K562 (cell line): Measurements from ENCODE around the gene PRKAG1. TPM values are rescaled to one million over a fixed set of nuclear protein-coding genes. Genes with fewer than 3 reads are reported as not detected.

Experiments
- ATAC-seq: fragments of 200-7000 bp; cut with Tn5 transposase; 3 replicates; pipeline ENCODE4 v1.9.1; 2020; ENCODE audit warnings: moderate library complexity
- BruUV-seq: library from RNA; stranded (reverse); fragments of 400-500 nt; replicated peaks from 2 replicates; lab custom pipeline; 2021; lab: Mats Ljungman, UMichigan
- CTCF ChIA-PET: fragments of 300-600 bp; formaldehyde crosslinking; extraction: SDS; loops from one replicate; lab custom pipeline; 2021; ENCODE audit warnings: low intra/inter-chr PET ratio; lab: Yijun Ruan, JAX
- POLR2A ChIA-PET: fragments of 300-600, 350-650 bp; sonication (Branson Sonifier 250); formaldehyde crosslinking; extraction: SDS; loops from one replicate; lab custom pipeline; 2021; ENCODE audit warnings: antibody characterized with exemption, inconsistent platforms; lab: Yijun Ruan, JAX
- DNase-seq, 4 experiments: peaks; one replicate each; pipeline versions ENCODE4 v3.0.0 to v3.0.0-alpha.2; 2011 to 2018; ENCODE audit warnings: low spot score in 3 of 4, mixed read lengths in 3 of 4; ENCODE audit errors: extremely low read depth in 1 of 4
- FAIRE-seq: peaks from 2 replicates; lab custom pipeline; 2011; peaks lifted over from hg19 to GRCh38; lab: Jason Lieb, UNC
- H2AFZ ChIP-seq: 2 replicates; pipeline ENCODE4 v1.6.0; 2011; ENCODE audit warnings: low read depth, low read length, control low read depth, inconsistent platforms
- H3K27ac ChIP-seq: fragments of 200-600 bp; 3 replicates; pipeline ENCODE4 v1.8.0; 2011; ENCODE audit warnings: low read depth, mild to moderate bottlenecking, control low read depth, inconsistent platforms, low read length, moderate library complexity, mixed read lengths; ENCODE audit errors: extremely low read depth
- H3K27me3 ChIP-seq, 2 experiments: fragments of 300-600 bp in 1 of 2; 2 replicates in 1 of 2; 3 replicates in 1 of 2; pipeline versions ENCODE4 v1.6.0 to v1.8.0; 2011; ENCODE audit warnings: inconsistent platforms in 2 of 2, low read length in 2 of 2, mild to moderate bottlenecking in 1 of 2, mixed read lengths in 1 of 2, moderate library complexity in 1 of 2; ENCODE audit not compliant: control insufficient read depth in 2 of 2, insufficient read depth in 2 of 2
- H3K36me3 ChIP-seq: fragments of 300-600 bp; 3 replicates; pipeline ENCODE4 v1.8.0; 2011; ENCODE audit warnings: mild to moderate bottlenecking, low read length, inconsistent platforms; ENCODE audit not compliant: control insufficient read depth, insufficient read depth
- H3K4me1 ChIP-seq, 2 experiments: fragments of 200-600 bp in 1 of 2; replicated peaks in 1 of 2; 2 replicates in 1 of 2; 3 replicates in 1 of 2; pipeline versions ENCODE4 v1.5.1 to v1.8.0; 2011; ENCODE audit warnings: inconsistent platforms in 2 of 2, low read length in 2 of 2, mild to moderate bottlenecking in 1 of 2, mixed read lengths in 1 of 2, moderate library complexity in 1 of 2; ENCODE audit not compliant: control insufficient read depth in 2 of 2, insufficient read depth in 2 of 2
- H3K4me2 ChIP-seq: 2 replicates; pipeline ENCODE4 v1.6.1; 2011; ENCODE audit warnings: low read length, control low read depth, inconsistent platforms, mixed read lengths; ENCODE audit not compliant: insufficient read depth
- H3K4me3 ChIP-seq: fragments of 200-600 bp; sonication (generic), shearing (Covaris generic); 2 replicates; pipeline ENCODE4 v1.5.1; 2016; ENCODE audit warnings: control low read depth, inconsistent platforms
- H3K79me2 ChIP-seq: fragments of 200-600 bp; 3 replicates; pipeline ENCODE4 v1.8.0; 2011; ENCODE audit warnings: low read length, inconsistent platforms; ENCODE audit not compliant: control insufficient read depth, insufficient read depth
- H3K9ac ChIP-seq, 2 experiments: 2 replicates each; pipeline versions ENCODE4 v1.6.0 to v1.6.1; 2011; ENCODE audit warnings: low read depth in 2 of 2, low read length in 2 of 2, control low read depth in 1 of 2, inconsistent platforms in 1 of 2, mild to moderate bottlenecking in 1 of 2, mixed read lengths in 1 of 2; ENCODE audit not compliant: insufficient read depth in 1 of 2
- H3K9me1 ChIP-seq: one replicate; pipeline ENCODE4 v1.6.0; 2011; ENCODE audit warnings: inconsistent platforms, mild to moderate bottlenecking, low read length, moderate library complexity; ENCODE audit not compliant: control insufficient read depth, insufficient read depth
- H3K9me3 ChIP-seq: replicated peaks from 2 replicates; pipeline ENCODE4 v1.5.1; 2011; ENCODE audit warnings: low read depth, low read length, inconsistent platforms; ENCODE audit not compliant: control insufficient read depth, insufficient read depth
- H4K20me1 ChIP-seq: replicated peaks from 2 replicates; pipeline ENCODE4 v1.6.1; 2011; ENCODE audit warnings: low read length, inconsistent platforms, mixed read lengths; ENCODE audit not compliant: control insufficient read depth, insufficient read depth
- E2F6 ChIP-seq, 2 experiments: IDR thresholded peaks; 2 replicates each; pipeline ENCODE4 v1.6.1; 2011; ENCODE audit warnings: borderline replicate concordance in 1 of 2, control low read depth in 1 of 2, low read depth in 1 of 2, low read length in 1 of 2, mild to moderate bottlenecking in 1 of 2, mixed read lengths in 1 of 2, moderate library complexity in 1 of 2; ENCODE audit not compliant: insufficient read depth in 1 of 2, insufficient read length in 1 of 2, poor library complexity in 1 of 2, severe bottlenecking in 1 of 2; ENCODE audit errors: extremely low read depth in 1 of 2
- EGR1 ChIP-seq: fragments of 450-650 bp; conservative IDR thresholded peaks from 2 replicates; pipeline ENCODE4 v1.6.1; 2017; ENCODE audit warnings: mild to moderate bottlenecking
- FOXK2 ChIP-seq, 2 experiments: fragments of 450-650 bp; IDR thresholded peaks in 1 of 2; conservative IDR thresholded peaks in 1 of 2; 2 replicates each; pipeline ENCODE4 v1.6.1; 2016; ENCODE audit warnings: low read depth in 2 of 2, mild to moderate bottlenecking in 1 of 2
- GATAD2A ChIP-seq: fragments of 450-650 bp; IDR thresholded peaks from 2 replicates; pipeline ENCODE4 v1.6.1; 2017
- NRF1 ChIP-seq, 2 experiments: fragments of 450-650 bp; IDR thresholded peaks in 1 of 2; conservative IDR thresholded peaks in 1 of 2; 2 replicates each; pipeline ENCODE4 v1.6.1; 2014; ENCODE audit warnings: mild to moderate bottlenecking in 2 of 2
- TBP ChIP-seq: optimal IDR thresholded peaks from 2 replicates; pipeline ENCODE3; 2011; ENCODE audit warnings: low read depth, low read length, improper control_type of control experiment
- ZBTB33 ChIP-seq: sonication (generic); formaldehyde crosslinking; IDR thresholded peaks from 2 replicates; pipeline ENCODE4 v1.8.1; 2023; ENCODE audit warnings: mild to moderate bottlenecking, missing genetic modification reagents
- ZFP91 ChIP-seq: sonication (generic); formaldehyde crosslinking; IDR thresholded peaks from 2 replicates; pipeline ENCODE4 v1.8.0; 2022; ENCODE audit warnings: mild to moderate bottlenecking, missing genetic modification reagents
- WGBS: fragments of 100-300 bp; shearing (Covaris generic); methylation state at CpG from one replicate; pipeline ENCODE4 v1.1.6; 2016; ENCODE audit warnings: low coverage, mixed read lengths; ENCODE audit not compliant: insufficient coverage; ENCODE audit errors: missing lambda C conversion rate; 5-methylcytosine and 5-hydroxymethylcytosine counted together
- in situ Hi-C: fragments of 300-500 bp; cut with MboI; formaldehyde crosslinking; loops from 4 replicates; pipeline ENCODE4 v1.15.0; 2018; ENCODE audit warnings: inconsistent platforms, mixed read lengths
- intact Hi-C: fragments of 100-400 bp; cut with micrococcal nuclease; formaldehyde crosslinking; loops from 2 replicates; pipeline ENCODE4 v1.14.2; 2022
- polyA plus RNA-seq, 8 experiments: library from polyadenylated mRNA; depleted of rRNA in 4 of 8; stranded (reverse) in 5 of 8; unstranded in 3 of 8; fragments of >200 nt; fragmentation: Nextera tagmentation in 2 of 8; fragmentation: Illumina TruSeq in 1 of 8; extraction: Ambion mirVana in 2 of 8; extraction: Trizol in 1 of 8; gene quantifications; 2 replicates each; pipeline versions ENCODE4 v1.2.1 to v1.2.3, GENCODE V29; 2011 to 2014; ENCODE audit warnings: inconsistent platforms in 1 of 8, missing spikeins in 1 of 8
- total RNA-seq, 7 experiments: library from RNA; depleted of rRNA in 6 of 7; stranded (reverse); fragments of >200 nt in 6 of 7; fragmentation: Illumina TruSeq in 2 of 7; extraction: Trizol in 2 of 7; gene quantifications; 2 replicates each; pipeline versions ENCODE4 v1.2.1 to v1.2.3, GENCODE V29; 2011 to 2021; ENCODE audit warnings: low replicate concordance in 1 of 7

The PRKAG1 gene
- total and polyA plus RNA-seq, 9 of the 15 experiments (the other 6 are each of a cell fraction or from before 2014, with no cell fraction given): 51.1 to 126 (median 79.1) TPM

GRCh38 chr12:48969833-48970701, 48.5 kb downstream of the PRKAG1 start:
- Histone ChIP-seq H3K79me2 (no peaks in the 10 kb centered on the region), H3K4me2 (peak overlapping the region; percentile 27; the same call in 1 of the 2 replicates), H3K9me3 (no peaks in the 10 kb centered on the region), H3K9me1 (no peaks in the 10 kb centered on the region), H3K36me3 (no peaks in the 10 kb centered on the region), H3K9ac (no peak overlapping the region), H3K27me3 (0 out of 5 replicates have a peak, but pooled peaks cover 0 to 5% of the 10 kb centered on the region in 2 experiments), H3K4me1 (peaks cover 9 to 54% of the 10 kb centered on the region in 2 experiments; a peak in 4 of 5 replicates), H3K4me3 (no peak overlapping the region), H4K20me1 (no peaks in the 10 kb centered on the region; the same call in 1 of the 2 replicates), H3K27ac (no peak overlapping the region), H2AFZ (no peak overlapping the region)
- in situ Hi-C loops (no loop called here), intact Hi-C loops (loop anchor here (10.0 kb wide), 1 partner anchor 375 kb away; the partner anchor contains the start of gene DNAJC22)
- ATAC-seq (peak; percentile 8; the same call in 1 of the 3 replicates), DNase-seq (peak in 3 of 4 experiments; percentile 48 to 78 (median 76)), FAIRE-seq (no peak)
- ChIA-PET POLR2A (no interaction called here), CTCF (no interaction called here)
- no TSS peak for BruUV-seq
- 68% methylated on average over 45 of the region's 77 CpGs for WGBS
- TF ChIP-seq NRF1 (conservative IDR thresholded peaks at IDR 0.05 in 1 of 2, IDR thresholded peaks at IDR 0.05 in 1 of 2) (peak; percentile 30 to 37; a peak in 1 of 4 replicates), EGR1 (0 out of 2 replicates have a peak, but pooled peaks have one; percentile 25), FOXK2 (conservative IDR thresholded peaks at IDR 0.05 in 1 of 2, IDR thresholded peaks at IDR 0.05 in 1 of 2; ENCODE audit: low read depth in 2 of 2) (no peak), GATAD2A (0 out of 2 replicates have a peak, but pooled peaks have one; percentile 15), ZBTB33 (CRISPR knock-in tag) (peak; percentile 99), ZFP91 (CRISPR knock-in tag) (no peak), E2F6 (IDR thresholded peaks at IDR 0.05; ENCODE audit: borderline replicate concordance in 1 of 2, extremely low read depth in 1 of 2, insufficient read depth in 1 of 2, insufficient read length in 1 of 2, low read depth in 1 of 2, low read length in 1 of 2, poor library complexity in 1 of 2, severe bottlenecking in 1 of 2) (peak in 1 of 2 experiments; percentile 46), TBP (no peak)
